ENCODE results near the gene KATNIP. TPM values are rescaled to one million over a fixed set of nuclear protein-coding genes. Genes with fewer than 3 reads are reported as not detected.

KATNIP gene
- total and polyA plus RNA-seq, 2 donors (not counting 1 experiment from before 2014, with no cell fraction given), result 11.4 to 22.8 TPM

DNA sequence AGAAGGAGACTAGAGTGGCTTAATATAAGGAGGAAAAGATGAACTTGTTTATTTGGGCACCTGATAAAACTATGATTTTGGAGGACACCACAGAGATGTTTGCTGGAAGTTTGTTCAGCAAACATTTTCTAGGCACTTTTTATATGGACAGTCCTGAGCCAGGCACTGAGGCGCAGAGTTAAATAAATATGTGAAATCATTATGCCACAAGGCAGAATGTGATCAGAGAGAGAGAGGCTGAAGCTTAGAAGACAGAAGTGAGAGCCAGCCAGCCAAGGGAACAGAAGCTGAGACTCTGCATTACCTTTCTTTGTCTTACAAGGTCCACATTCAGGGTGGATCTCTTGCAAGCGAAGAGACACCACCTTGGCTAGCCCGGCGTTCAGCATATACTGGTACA lies 21.6 kb upstream of the KATNIP start:
- Histone ChIP-seq H4K20me1 (ENCODE audit: control insufficient read depth, extremely low read depth, insufficient read depth, low read length) (no peaks in the 10 kb centered on the region), H3K36me3 (ENCODE audit: control insufficient read depth, insufficient read depth, low read length) (peaks cover 27% of the 10 kb centered on the region)

DNA sequence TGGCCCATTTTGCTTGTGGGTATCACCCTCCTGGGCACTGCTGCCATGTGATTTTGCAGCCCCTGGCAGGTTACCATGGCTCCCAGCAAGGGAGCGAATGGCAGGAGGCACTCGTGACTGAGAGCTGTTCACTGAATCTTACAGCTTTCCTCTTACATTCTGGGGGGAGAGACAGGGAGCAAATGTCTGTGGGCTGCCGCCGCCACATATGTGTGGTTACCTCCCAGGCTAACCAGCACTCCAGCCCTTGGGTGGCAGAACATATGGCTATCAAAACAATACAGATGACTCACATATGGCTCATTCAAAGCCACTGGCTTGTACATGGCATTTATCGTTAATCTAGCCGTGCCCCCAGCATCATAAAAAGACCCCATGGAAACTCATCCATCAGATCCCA lies 20.0 kb upstream of the KATNIP start:
- no peaks in the 10 kb centered on the region for H3K27me3 ChIP-seq (ENCODE audit: control insufficient read depth, insufficient read depth, low read length)
- no peak overlapping the region for H3K4me2 ChIP-seq (ENCODE audit: extremely low read depth, insufficient read depth, low read length)
- TF ChIP-seq, protein P1, sequence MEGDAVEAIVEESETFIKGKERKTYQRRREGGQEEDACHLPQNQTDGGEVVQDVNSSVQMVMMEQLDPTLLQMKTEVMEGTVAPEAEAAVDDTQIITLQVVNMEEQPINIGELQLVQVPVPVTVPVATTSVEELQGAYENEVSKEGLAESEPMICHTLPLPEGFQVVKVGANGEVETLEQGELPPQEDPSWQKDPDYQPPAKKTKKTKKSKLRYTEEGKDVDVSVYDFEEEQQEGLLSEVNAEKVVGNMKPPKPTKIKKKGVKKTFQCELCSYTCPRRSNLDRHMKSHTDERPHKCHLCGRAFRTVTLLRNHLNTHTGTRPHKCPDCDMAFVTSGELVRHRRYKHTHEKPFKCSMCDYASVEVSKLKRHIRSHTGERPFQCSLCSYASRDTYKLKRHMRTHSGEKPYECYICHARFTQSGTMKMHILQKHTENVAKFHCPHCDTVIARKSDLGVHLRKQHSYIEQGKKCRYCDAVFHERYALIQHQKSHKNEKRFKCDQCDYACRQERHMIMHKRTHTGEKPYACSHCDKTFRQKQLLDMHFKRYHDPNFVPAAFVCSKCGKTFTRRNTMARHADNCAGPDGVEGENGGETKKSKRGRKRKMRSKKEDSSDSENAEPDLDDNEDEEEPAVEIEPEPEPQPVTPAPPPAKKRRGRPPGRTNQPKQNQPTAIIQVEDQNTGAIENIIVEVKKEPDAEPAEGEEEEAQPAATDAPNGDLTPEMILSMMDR (conservative IDR thresholded peaks at IDR 0.05 in 1 of 2, IDR thresholded peaks at IDR 0.05 in 1 of 2; ENCODE audit: low read depth in 1 of 2, low read length in 2 of 2), result no peak
- TF ChIP-seq EZH2 (IDR thresholded peaks at IDR 0.05; ENCODE audit: low read length, missing control alignments), result no peak
- H3K27ac ChIP-seq (ENCODE audit: insufficient read depth, low read length), result no peak overlapping the region
- peaks cover 23% of the 10 kb centered on the region for H3K36me3 ChIP-seq (ENCODE audit: control insufficient read depth, insufficient read depth, low read length)
- H3K4me3 ChIP-seq (replicated peaks in 1 of 4; ENCODE audit: control extremely low read depth in 1 of 4, insufficient read depth in 1 of 4, low read depth in 3 of 4, low read length in 4 of 4), result no peak overlapping the region
- H4K20me1 ChIP-seq (ENCODE audit: control insufficient read depth, extremely low read depth, insufficient read depth, low read length), result no peaks in the 10 kb centered on the region
- peak; percentile 71 to 88 for DNase-seq (ENCODE audit: low read depth in 2 of 2)
- no peaks in the 10 kb centered on the region for H3K79me2 ChIP-seq (ENCODE audit: control insufficient read depth, insufficient read depth, low read length)
- H3K9ac ChIP-seq (ENCODE audit: insufficient read depth, low read length), result no peak overlapping the region
- no peak overlapping the region for H2AFZ ChIP-seq (ENCODE audit: low read length)
- no peaks in the 10 kb centered on the region for H3K9me3 ChIP-seq (ENCODE audit: control insufficient read depth, insufficient read depth, low read depth, low read length)
- H3K4me1 ChIP-seq (ENCODE audit: control insufficient read depth, extremely low read depth, insufficient read depth, low read length), result peaks cover 4% of the 10 kb centered on the region

More for the DNA sequence above, 21.6 kb upstream of the KATNIP start:
- no peak for DNase-seq (ENCODE audit: low read depth in 2 of 2)
- Histone ChIP-seq H3K27me3 (ENCODE audit: control insufficient read depth, insufficient read depth, low read length) (no peaks in the 10 kb centered on the region), H3K4me1 (ENCODE audit: control insufficient read depth, extremely low read depth, insufficient read depth, low read length) (peaks cover 4% of the 10 kb centered on the region), H2AFZ (ENCODE audit: low read length) (no peak overlapping the region), H3K79me2 (ENCODE audit: control insufficient read depth, insufficient read depth, low read length) (no peaks in the 10 kb centered on the region), H3K9ac (ENCODE audit: insufficient read depth, low read length) (no peak overlapping the region), H3K27ac (ENCODE audit: insufficient read depth, low read length) (no peak overlapping the region), H3K9me3 (ENCODE audit: control insufficient read depth, insufficient read depth, low read depth, low read length) (no peaks in the 10 kb centered on the region), H3K4me2 (ENCODE audit: extremely low read depth, insufficient read depth, low read length) (no peak overlapping the region), H3K4me3 (replicated peaks in 1 of 4; ENCODE audit: control extremely low read depth in 1 of 4, insufficient read depth in 1 of 4, low read depth in 3 of 4, low read length in 4 of 4) (no peak overlapping the region)
- TF ChIP-seq, protein P1 (conservative IDR thresholded peaks at IDR 0.05 in 1 of 2, IDR thresholded peaks at IDR 0.05 in 1 of 2; ENCODE audit: low read depth in 1 of 2, low read length in 2 of 2), result no peak
- no peak for TF ChIP-seq EZH2 (IDR thresholded peaks at IDR 0.05; ENCODE audit: low read length, missing control alignments)

- peaks cover 20% of the 10 kb centered on the region for H3K36me3 ChIP-seq (ENCODE audit: control insufficient read depth, insufficient read depth, low read length)
Observed at GRCh38 chr16:27531186-27531585, 18.8 kb upstream of the KATNIP start.

More at GRCh38 chr16:27531186-27531585, 18.8 kb upstream of the KATNIP start:
- H4K20me1 ChIP-seq (ENCODE audit: control insufficient read depth, extremely low read depth, insufficient read depth, low read length), result no peaks in the 10 kb centered on the region
- H3K4me3 ChIP-seq (replicated peaks in 1 of 4; ENCODE audit: control extremely low read depth in 1 of 4, insufficient read depth in 1 of 4, low read depth in 3 of 4, low read length in 4 of 4), result no peak overlapping the region
- H3K79me2 ChIP-seq (ENCODE audit: control insufficient read depth, insufficient read depth, low read length), result no peaks in the 10 kb centered on the region
- DNase-seq (ENCODE audit: low read depth in 2 of 2), result no peak
- TF ChIP-seq, protein P1 (conservative IDR thresholded peaks at IDR 0.05 in 1 of 2, IDR thresholded peaks at IDR 0.05 in 1 of 2; ENCODE audit: low read depth in 1 of 2, low read length in 2 of 2), result no peak
- TF ChIP-seq EZH2 (IDR thresholded peaks at IDR 0.05; ENCODE audit: low read length, missing control alignments), result no peak
- no peak overlapping the region for H3K4me2 ChIP-seq (ENCODE audit: extremely low read depth, insufficient read depth, low read length)
- H3K27ac ChIP-seq (ENCODE audit: insufficient read depth, low read length), result no peak overlapping the region
- peaks cover 4% of the 10 kb centered on the region for H3K4me1 ChIP-seq (ENCODE audit: control insufficient read depth, extremely low read depth, insufficient read depth, low read length)
- no peak overlapping the region for H2AFZ ChIP-seq (ENCODE audit: low read length)
- H3K9me3 ChIP-seq (ENCODE audit: control insufficient read depth, insufficient read depth, low read depth, low read length), result no peaks in the 10 kb centered on the region
- H3K27me3 ChIP-seq (ENCODE audit: control insufficient read depth, insufficient read depth, low read length), result no peaks in the 10 kb centered on the region
- no peak overlapping the region for H3K9ac ChIP-seq (ENCODE audit: insufficient read depth, low read length)

All from fibroblast of lung (primary cell).